Activated T-cell treated with anti-CD3 and anti-CD28 coated beads, Interleukin-2, amount 50 U/mL, for 48 hours (primary cell): Measurements from ENCODE around the gene RIPOR3.
A peak's percentile ranks its signal among the peaks of the same experiment; 100 is the strongest.

Experiments
- DNase-seq, 2 experiments: peaks; one replicate each; pipeline ENCODE4 v3.0.0-alpha.2; 2020

RIPOR3 gene

DNA sequence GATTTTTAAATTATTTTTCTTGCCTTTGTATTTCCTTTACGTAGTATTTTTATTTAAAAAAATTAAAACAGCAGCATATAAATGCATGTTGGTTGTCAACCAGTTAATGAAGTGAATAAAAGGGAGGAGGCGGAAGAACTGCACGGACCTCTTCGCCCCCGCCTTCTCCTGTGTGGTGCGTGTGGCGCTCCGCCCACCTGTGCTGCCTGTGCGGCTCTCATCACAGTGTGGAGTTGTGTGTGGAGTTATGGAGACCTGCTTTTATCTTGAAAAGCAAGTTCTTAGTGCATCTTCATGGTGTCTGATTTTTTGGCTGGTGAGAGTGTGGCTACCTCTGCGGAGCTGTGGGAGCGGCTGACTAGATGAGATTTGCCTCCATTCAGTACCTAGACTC is 122.8 kb downstream of the RIPOR3 start:
- peak; percentile 15 to 17 for DNase-seq

DNA sequence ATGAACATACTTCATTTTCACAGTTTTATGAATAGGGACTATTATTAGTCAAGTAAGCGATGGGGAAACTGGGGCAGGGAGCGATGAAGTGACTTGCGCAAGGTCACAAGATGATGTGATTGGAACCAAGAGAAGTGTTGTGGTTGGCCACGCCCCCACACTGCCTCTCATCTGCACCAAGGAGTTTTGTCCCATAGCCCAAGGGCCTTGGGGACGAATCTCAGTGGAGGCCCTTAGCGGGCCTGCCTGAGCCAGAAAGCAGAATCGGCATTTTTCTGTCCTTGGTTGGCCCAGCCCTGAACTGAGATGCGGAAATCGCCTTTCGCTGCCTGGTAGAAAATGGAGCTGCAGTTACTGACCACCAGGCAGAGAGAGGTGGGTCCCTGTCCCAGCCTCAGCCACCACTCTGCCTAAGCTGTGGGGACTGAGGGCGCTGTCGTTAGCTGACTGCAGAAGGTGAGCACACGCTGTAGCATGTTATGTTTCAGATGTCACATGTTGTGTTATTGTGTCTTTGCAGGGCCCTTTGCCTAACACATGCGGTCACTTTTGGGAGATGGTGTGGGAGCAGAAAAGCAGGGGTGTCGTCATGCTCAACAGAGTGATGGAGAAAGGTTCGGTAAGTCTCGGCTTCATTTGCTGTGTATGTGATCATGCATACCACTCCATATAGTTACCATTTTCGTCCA is 123.3 kb downstream of the RIPOR3 start:
- peak; percentile 47 to 52 for DNase-seq

DNA sequence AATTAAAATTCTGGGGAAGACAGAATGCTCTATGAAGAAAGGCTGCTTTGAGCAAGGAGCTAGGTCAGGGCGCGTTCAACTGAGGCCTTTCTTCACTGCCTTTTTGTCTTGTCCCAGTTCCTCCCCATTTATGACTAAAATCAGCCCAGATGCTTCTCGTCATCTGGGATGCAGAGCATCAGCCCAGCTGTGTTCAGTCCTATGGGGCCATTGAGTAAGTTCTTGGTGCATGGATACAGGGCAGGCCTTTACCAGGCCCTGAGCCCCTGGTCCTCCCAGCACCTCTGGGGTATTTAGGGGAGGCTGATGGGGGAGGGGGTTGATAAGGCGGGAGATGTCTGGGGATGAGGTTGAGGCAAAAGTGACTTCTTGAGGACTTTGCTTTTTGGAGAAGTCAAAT is 125.5 kb downstream of the RIPOR3 start:
- peak in 1 of 2 experiments; percentile 13 for DNase-seq

DNA sequence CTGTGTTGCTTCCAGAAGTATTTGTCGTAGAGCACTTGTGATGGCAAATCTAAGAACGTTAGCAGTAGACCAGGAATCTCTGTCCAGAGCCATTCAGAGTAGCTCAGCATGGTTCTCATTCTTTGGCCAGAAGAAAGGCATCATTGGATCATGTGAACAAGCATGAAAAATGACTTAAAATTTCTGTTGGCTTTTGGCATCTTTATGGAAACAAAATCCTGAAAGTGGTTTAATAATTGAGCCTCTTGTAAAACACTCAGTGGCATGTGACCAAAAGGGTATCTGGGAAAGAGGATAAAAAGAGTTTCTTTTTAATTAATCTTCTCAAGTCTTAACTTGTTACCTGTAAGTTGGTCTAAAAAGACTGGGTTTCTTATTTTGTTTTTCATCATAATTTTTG is 126.0 kb downstream of the RIPOR3 start:
- DNase-seq: no peak

DNA sequence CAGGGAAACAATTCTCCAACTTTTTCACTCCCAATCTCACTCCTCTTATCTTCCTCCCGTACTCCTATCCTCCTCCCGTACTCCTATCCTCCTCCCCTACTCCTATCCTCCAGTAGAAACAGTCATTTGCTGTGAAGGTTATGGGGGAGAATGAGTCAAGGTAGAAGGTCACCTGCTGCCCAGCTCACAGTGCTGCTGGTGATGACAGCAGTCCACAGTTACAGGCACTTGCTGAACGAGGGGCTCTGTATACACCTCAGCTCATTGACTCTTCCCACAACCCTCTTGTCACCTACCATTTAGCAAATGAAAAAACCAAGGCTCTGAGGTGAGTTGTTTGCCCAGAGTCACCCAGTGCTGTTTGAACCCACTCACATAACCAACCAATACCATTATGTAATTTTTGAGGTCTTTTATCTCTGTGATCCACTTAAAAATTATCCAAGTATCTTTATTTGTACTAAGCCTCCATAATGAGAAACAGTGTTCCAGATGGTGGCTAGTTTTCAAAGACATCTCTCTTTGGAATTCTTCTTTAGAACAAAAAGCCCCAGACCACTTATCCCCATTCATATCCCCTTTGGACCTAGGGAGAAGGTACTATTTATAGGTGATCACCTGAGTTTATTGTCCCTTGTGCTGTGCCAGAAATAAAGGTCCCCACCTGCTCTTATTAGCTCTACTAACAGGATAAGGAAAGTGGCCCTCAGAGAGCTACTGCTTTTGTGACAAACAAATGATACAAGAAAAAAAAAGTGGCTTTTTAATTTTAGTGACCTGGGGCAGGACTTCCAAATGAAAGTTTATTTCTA is 128.0 kb downstream of the RIPOR3 start:
- DNase-seq: peak; percentile 17 to 27

DNA sequence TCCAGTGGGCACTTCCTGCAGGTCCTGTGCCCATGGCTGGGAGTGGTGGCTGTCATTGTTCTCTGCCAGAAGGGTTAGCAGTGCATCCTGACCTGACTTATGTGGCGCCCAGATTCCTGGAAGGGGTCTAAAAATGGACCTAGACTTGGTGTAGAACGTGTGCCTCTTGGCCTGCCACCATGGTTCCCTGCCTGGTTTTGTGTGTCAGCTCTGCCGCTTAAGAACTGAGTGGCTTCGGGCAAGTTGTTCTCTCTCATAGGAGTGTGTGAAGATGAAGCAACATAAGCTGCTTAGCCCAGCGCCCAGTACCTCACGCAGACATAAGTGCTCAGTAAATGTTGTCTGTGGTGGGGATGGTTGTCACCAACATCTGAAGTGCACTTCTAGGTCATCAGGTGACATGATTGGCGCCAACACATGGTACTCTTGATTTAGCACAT is 129.1 kb downstream of the RIPOR3 start:
- no peak for DNase-seq

DNA sequence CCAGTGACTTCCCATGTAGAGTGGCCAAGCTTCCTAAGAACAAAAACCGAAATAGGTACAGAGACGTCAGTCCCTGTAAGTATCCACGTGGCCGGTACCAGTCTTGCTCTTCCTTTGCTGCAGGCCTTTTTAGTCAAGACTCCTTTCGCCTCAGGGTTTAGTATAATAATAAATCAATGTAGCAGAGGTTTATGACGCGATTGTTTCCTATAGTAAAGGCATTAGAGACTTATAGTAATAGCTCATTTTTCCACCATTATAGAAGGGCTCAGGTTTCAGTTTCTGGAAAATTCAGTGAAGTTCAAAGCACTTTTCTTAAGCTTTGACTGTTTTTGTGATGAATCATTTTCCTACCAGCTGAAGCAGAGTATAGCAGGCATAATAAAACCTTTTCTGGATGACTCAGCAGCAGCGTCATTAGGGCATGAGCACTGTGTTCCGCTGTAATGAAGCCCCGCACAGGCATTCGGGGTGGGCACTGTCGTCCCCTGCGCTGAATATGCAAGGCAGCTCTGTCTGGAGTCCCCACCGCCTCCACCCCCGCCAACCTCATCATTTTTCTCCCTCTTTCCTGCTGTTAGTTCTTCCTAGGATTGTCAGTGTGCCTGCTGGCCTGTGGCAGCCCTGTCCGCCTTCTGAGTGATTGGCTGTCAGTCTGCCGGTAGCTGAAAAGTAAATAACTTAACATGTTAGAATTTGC is 129.8 kb downstream of the RIPOR3 start:
- DNase-seq: peak; percentile 78 to 81

DNA sequence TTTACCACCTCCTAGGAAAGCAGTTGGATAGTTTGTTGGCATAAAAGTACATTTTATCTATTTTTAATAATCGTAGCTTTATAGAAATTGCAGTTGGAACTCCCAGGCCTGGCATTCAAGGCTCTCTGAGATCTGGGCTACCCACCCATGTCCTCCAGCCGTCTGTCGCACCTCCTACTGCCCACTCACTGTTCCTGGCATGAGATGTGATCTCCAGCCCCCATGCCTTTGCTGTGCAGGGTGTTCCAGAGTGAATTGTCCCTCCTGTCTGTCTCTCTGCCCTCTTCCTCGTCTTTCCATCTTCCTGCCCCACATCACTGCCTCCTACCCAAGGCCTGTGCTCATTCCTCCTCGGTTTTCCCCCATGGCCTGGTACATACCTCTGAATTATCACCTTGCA is 130.5 kb downstream of the RIPOR3 start:
- no peak for DNase-seq

DNA sequence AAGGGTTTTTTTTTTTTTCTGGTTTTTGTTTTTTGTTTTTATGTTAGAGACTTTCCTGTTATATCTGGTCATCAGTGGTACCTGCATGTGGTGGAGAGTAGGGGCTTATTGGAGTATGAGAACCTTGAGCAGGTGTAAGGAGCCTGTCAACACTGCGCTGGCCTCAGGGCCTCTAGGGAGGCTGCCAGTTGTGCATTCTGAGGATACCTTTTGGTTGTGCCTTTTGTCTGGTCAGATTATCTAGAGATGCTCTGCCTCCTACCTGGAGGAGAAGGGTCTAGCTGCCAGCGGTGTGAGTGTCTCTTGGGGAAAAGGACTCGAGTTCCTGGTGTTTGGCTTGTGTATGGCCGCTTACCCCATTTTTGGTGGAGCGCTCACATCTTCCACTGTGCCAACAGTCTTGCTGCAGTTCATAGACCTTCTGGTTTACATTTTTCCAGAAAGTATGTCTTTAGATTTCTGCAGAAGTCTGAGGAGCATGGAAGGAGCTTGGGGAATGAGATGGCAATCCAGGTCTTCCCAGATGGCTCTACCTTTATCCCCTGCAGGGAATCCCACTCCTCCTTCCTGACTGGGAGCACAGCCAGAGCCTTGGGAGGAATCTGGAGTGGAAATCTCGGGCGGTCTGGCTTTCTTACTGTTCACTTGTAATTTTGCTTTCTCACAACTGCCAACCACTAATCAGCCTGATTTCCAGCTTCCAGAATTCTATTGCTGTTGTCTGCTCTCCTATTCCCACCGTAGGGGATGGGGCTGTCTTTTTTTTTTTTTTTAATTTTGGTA is 131.3 kb downstream of the RIPOR3 start:
- peak in 1 of 2 experiments; percentile 25 for DNase-seq

DNA sequence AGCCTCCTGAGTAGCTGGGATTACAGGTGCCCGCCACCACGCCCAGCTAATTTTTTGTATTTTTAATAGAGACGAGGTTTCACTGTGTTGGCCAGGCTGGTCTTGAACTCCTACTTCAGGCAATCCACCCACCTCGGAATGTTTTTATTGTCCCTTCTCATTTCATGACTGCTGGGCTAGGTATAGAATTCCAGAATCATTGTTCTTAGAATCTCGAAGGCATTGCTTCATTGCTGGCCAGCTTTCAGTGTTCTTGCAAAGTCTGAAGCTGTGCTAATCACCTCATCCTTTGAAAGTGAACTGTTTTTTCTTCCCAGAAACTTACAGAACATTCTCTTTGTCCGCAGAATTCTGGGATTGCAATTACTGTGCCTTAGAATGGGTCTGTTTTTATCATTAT is 132.2 kb downstream of the RIPOR3 start:
- DNase-seq: no peak

DNA sequence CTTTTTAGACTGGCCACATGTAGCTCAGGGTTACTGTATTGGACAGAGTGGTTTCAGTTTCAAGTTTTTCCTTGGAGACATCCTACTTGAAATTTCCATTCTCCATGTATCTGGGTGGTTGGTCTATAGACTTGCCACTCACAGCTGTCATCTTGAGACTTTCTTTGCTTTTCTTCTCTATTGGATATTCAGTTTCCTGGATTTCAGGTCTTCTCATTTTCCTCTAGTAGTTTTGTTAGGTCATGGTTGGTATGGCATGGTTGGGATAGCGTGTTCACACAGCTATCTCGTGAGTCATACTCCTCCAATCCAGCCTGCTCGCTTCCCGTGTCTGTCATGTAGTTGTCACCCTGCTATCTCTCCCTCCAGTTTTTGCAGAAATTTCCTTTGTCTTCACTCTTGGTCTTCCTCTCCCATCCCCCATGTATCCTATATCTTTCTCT is 132.8 kb downstream of the RIPOR3 start:
- DNase-seq: no peak

DNA sequence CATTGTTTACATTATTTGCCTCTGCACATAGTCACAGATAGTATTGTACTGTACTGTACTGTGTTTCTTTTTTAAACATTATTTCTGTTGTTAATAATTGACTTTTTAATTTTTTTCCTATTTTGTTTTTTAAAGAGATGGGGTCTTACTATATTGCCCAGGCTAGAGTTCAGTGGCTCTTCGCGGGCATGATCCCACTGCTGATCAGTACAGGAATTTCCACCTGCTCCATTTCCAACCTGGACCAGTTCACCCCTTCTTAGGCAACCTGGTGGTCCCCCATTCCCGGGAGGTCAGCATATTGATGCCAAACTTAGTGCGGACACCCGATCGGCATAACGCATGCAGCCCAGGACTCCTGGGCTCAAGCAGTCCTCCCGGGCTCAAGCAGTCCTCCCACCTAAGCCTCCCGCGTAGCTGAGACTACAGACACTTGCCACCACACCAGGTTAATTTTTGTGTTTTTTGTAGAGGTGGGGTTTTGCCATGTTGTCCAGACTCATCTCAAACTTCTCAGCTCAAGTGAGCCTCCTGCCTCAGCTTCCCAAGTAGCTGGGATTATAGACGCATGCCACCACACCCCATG is 133.7 kb downstream of the RIPOR3 start:
- DNase-seq: no peak

DNA sequence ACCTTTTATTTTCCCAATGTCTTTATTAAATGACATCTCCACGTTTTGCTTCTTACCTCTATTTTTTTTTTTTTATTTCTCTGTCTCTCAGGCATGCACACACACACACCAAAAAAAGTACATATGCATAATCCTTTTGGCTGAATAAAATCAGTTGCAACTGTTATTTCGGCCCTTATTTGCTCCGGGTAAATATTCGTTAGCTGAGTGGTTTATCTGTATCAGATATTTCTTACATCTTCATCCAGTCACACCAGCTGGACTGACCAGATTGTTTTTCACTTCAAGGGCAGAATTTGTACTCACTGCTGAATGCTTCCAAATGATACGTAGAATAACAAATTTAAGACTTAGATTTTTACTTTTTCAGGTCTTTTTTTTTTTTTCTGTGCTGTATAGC is 135.7 kb downstream of the RIPOR3 start:
- no peak for DNase-seq

DNA sequence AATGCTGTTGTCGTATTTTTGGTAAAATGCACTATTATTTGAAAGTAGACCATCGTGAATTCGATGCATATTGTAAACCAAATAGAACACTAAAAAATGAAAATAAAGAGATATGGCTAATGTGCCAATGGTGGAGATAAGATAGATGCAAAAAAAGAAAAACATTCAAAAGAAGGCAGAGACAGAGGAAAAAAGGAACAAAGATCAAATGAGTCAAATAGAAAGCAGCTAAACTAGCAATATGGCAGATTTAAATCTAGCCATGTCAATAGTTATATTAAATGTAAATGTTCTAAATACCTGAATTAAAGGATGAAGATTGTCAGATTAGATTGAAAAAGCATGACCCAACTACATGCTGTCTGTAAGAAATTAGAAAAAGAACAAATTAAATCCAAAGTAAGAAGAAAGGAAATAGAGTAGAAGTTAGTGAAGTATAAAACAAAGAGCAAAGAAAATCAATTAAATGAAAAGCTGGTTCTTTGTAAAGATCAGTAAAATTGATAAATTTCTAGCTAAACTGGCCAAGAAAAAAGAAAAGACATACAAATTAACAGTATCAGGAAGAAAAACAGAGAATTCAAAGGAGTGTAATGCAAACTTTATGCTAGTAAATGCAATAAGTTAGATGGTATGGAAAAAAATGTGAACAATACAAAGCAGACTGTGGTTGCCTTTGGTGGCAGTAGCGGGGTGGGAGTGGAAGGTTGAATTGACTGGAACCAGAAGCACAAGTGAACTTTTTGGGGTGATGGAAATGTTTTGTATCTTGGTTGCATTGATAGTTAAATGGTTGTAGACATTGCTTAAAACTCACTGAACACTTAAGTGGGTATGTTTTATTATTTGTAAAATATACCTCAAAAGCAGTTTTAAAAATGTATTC is 136.4 kb downstream of the RIPOR3 start:
- peak in 1 of 2 experiments; percentile 22 for DNase-seq

DNA sequence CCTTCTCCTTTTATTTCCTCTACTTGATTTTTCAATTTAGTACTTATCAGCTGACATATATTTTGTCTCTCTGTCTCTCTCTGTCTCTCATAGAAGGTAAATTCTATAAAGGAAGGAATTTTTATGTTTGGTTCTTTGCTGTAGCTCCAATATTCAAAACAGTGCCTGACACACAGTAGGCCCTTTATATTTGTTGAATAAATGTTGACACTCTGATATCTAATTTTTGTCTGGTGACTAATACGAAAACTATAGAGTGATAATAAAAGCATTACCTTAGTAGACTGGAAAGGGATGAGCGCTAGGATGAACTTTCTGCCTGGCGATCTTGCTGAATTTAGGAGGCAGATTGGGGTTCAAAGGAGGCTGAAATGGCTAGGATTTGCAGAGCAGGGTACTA is 138.4 kb downstream of the RIPOR3 start:
- DNase-seq: no peak

DNA sequence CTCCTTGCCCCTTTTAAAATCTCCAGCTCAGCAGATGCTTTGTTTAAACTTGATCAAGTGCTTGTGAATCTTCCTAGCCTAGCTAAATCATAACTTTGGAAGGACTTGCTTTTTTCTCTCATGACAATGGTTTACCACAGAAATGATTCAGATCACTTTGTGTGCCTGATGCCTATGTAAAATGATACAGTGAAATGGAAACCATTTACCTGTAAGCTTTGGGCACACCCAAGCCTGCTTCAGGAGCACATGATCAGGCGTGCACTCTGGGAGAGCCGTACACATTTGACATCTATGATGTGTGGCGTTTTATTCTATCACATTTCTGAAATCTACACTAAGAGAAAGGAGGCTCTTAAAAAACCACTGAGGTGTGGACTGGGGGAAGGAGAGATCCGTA is 140.1 kb downstream of the RIPOR3 start:
- DNase-seq: peak in 1 of 2 experiments; percentile 34

DNA sequence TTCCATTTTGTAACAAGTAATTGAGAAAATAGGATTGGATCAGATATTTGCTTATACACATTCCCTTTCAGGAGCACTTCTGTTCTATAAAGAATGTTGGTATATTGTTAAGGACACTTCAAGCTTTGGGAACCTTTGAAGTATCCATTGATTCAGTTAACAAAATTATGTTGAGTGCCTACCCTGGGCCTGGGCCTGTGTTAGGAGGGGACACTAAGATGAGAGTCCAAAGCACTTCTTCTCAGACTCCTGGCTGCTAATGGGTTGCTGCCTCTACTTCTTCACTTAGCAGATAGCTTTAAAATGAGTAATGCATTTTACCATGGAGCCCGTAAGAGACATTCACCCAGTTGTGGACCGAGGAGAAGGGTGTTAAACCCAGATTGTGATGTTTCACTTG is 140.8 kb downstream of the RIPOR3 start:
- DNase-seq: peak in 1 of 2 experiments; percentile 17

DNA sequence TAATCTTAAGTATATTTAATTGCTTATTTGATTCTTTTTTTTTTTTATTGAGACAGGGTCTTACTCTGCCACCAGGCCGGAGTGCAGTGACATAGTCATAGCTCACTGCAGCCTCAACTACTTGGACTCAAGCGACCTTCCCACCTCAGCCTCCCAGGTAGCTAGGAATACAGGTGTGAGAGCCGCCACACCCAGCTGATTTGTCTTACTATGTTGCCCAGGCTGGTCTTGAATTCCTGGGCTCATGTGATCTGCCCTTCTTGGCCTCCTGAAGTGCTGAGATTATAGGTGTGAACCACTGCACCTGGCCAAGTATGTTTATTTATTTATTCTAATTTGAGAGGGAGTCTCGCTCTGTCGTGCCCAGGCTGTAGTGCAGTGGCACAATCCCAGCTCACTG is 142.9 kb downstream of the RIPOR3 start:
- DNase-seq: no peak

DNA sequence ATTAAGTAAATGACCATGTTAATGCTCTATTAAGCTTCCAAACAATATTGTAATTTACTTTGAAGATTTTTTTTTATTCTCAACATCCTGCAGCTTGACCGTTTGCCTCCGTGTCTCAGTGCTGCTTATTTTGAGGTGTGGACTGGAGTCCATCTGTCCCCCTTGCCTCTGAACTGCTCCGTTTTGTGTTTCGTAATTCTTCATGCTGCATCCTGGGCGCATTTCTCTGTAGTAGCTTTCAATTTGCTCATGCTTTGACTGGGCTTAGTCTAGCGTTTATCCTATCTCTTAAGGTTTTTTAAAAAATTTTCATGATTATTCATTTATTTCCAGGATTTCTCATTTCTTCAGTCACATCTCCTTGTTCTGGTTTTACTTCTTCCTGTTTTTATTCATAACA is 143.4 kb downstream of the RIPOR3 start:
- no peak for DNase-seq

DNA sequence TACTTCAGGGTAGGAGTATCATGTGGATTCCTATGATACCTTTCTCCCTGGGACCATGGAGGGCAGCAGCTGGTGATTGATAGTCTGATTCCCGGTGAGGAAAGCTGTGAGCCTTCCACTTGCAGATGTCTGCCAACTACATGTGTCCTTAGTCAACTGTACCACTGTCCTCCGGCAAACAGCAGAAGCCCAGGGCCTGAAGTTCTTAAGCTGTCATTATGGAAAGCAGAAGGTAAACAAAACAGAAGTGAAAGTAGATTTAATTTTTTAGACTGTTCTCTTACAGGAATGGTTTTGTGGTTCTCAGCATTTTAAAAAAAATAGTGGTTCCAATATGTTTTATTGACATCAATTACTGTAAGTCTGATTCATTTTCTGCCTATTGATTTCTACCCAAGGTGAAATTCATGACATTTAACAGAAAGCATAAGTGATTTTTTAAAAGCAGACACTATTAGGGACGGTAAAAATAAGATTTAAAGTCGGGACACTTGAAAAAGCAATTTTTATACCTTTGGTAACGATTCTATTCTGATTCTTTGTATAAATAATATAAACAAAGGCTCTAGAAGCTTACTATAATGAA is 144.5 kb downstream of the RIPOR3 start:
- DNase-seq: no peak

DNA sequence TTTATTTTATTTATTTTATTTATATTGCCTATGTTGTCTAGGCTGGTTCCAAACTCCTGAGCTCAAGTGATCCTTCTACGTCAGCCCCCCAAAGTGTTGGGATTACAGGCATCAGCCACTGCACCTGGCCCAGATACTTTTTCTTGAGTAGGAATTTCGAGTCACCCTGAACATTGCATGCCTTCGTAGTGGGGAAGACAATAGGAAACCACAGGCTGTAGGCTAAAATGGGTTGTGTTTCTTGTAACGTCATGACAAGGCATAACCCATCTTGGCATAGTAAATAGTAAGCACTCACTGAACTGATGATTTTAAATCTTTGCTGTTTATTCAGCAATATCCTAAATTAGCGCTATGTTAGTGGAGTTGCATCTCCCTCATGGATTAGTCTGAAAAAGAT is 146.2 kb downstream of the RIPOR3 start:
- DNase-seq: no peak
